HepG2 (cell line): ENCODE data around the gene ERCC4. TPM values are rescaled to one million over a fixed set of nuclear protein-coding genes. Genes with fewer than 3 reads are reported as not detected.
A peak's percentile ranks its signal among the peaks of the same experiment; 100 is the strongest.

Experiments used
- BHLHE40 ChIP-seq: IDR thresholded peaks from 2 replicates; pipeline ENCODE4 v1.6.1; 2011; ENCODE audit warnings: low read length, improper control_type of control experiment
- CBX5 ChIP-seq: sonication (generic); formaldehyde crosslinking; IDR thresholded peaks from 2 replicates; pipeline ENCODE4 v1.4.0; 2020; ENCODE audit warnings: missing genetic modification reagents, borderline replicate concordance
- ELF4 ChIP-seq: sonication (generic); formaldehyde crosslinking; IDR thresholded peaks from 2 replicates; pipeline ENCODE4 v1.5.0; 2020; ENCODE audit warnings: missing genetic modification reagents, mild to moderate bottlenecking, moderate library complexity, borderline replicate concordance
- HOMEZ ChIP-seq: IDR thresholded peaks from 2 replicates; pipeline ENCODE4 v1.6.1; 2016; ENCODE audit warnings: low read depth
- MATR3 ChIP-seq: sonication (generic); formaldehyde crosslinking; IDR thresholded peaks from 2 replicates; pipeline ENCODE4 v1.4.0; 2020; ENCODE audit warnings: missing genetic modification reagents
- NR2F2 ChIP-seq: IDR thresholded peaks from 2 replicates; pipeline ENCODE4 v1.6.1; 2012; ENCODE audit warnings: low read depth, inconsistent platforms, borderline replicate concordance
- POLR2AphosphoS2 ChIP-seq: IDR thresholded peaks from 2 replicates; pipeline ENCODE4 v1.6.1; 2011; ENCODE audit warnings: low read depth, low read length, improper control_type of control experiment
- RORA ChIP-seq: sonication (generic); formaldehyde crosslinking; IDR thresholded peaks from 2 replicates; pipeline ENCODE4 v1.5.0; 2020; ENCODE audit warnings: mild to moderate bottlenecking, missing genetic modification reagents, moderate library complexity
- SRSF1 ChIP-seq: fragments of 200-400 bp; formaldehyde crosslinking; optimal IDR thresholded peaks from 2 replicates; pipeline ENCODE3; 2017; ENCODE audit warnings: mild to moderate bottlenecking, low read depth, low read length, moderate library complexity
- THAP9 ChIP-seq: sonication (generic); formaldehyde crosslinking; IDR thresholded peaks from 2 replicates; pipeline ENCODE4; 2020; ENCODE audit warnings: missing genetic modification reagents, mild to moderate bottlenecking, borderline replicate concordance
- ZBTB7B ChIP-seq: sonication (generic); formaldehyde crosslinking; IDR thresholded peaks from 2 replicates; pipeline ENCODE4 v1.4.0; 2020; ENCODE audit warnings: missing genetic modification reagents
- ZC3H4 ChIP-seq: sonication (generic); formaldehyde crosslinking; IDR thresholded peaks from 2 replicates; pipeline ENCODE4 v1.4.0; 2020; ENCODE audit warnings: missing genetic modification reagents, borderline replicate concordance
- ZNF317 ChIP-seq: sonication (generic); formaldehyde crosslinking; IDR thresholded peaks from 2 replicates; pipeline ENCODE4 v1.5.0; 2020; ENCODE audit warnings: mild to moderate bottlenecking, missing genetic modification reagents
- ZNF33B ChIP-seq: sonication (generic); formaldehyde crosslinking; IDR thresholded peaks from 2 replicates; pipeline ENCODE4 v1.5.1; 2020; ENCODE audit warnings: mild to moderate bottlenecking, missing genetic modification reagents
- ZNF354B ChIP-seq: sonication (generic); formaldehyde crosslinking; IDR thresholded peaks from 2 replicates; pipeline ENCODE4 v1.8.0; 2022; ENCODE audit warnings: mild to moderate bottlenecking, missing genetic modification reagents
- ZNF614 ChIP-seq: IDR thresholded peaks from 2 replicates; pipeline ENCODE4 v1.6.1; 2018; ENCODE audit warnings: missing biosample characterization, missing genetic modification reagents, inconsistent platforms, borderline replicate concordance
- ZSCAN22 ChIP-seq: sonication (generic); formaldehyde crosslinking; IDR thresholded peaks from 2 replicates; pipeline ENCODE4 v1.4.0; 2020; ENCODE audit warnings: mild to moderate bottlenecking, missing genetic modification reagents
- ZSCAN25 ChIP-seq: sonication (generic); formaldehyde crosslinking; IDR thresholded peaks from 2 replicates; pipeline ENCODE4 v1.8.0; 2022; ENCODE audit warnings: mild to moderate bottlenecking, missing genetic modification reagents
- ZZZ3 ChIP-seq: sonication (generic); formaldehyde crosslinking; IDR thresholded peaks from 2 replicates; pipeline ENCODE4 v1.4.0; 2020; ENCODE audit warnings: missing genetic modification reagents, mild to moderate bottlenecking, borderline replicate concordance
- polyA plus RNA-seq, 8 experiments: library from polyadenylated mRNA; depleted of rRNA in 3 of 8; stranded (reverse) in 7 of 8; unstranded in 1 of 8; fragments of >200 nt; fragmentation: Illumina TruSeq in 4 of 8; extraction: Trizol in 4 of 8; gene quantifications; 2 replicates each; pipeline versions ENCODE4 v1.2.1 to v1.2.3, GENCODE V29; 2011 to 2016; ENCODE audit warnings: low read depth in 4 of 8, missing spikeins in 1 of 8, mixed read lengths in 1 of 8; ENCODE audit not compliant: insufficient read depth in 1 of 8
- total RNA-seq, 5 experiments: library from RNA; depleted of rRNA; stranded (reverse); fragments of >200 nt; fragmentation: Illumina TruSeq; extraction: Trizol; gene quantifications; 2 replicates each; pipeline ENCODE4 v1.2.3, GENCODE V29; 2016; ENCODE audit warnings: low read depth in 1 of 5
- TF ChIP-seq, protein P1 (sequence below): sonication (generic); formaldehyde crosslinking; IDR thresholded peaks from 2 replicates; pipeline ENCODE4 v1.5.1; 2020; ENCODE audit warnings: mild to moderate bottlenecking, missing genetic modification reagents
- TF ChIP-seq, protein P2 (sequence below): sonication (generic); formaldehyde crosslinking; conservative IDR thresholded peaks from 2 replicates; pipeline ENCODE4 v1.4.0; 2020; ENCODE audit warnings: mild to moderate bottlenecking, missing genetic modification reagents, moderate library complexity

ERCC4 gene
- total and polyA plus RNA-seq, 2 of the 13 experiments (the other 11 are each of a cell fraction or from before 2014, with no cell fraction given) = 5.4 to 15.2 TPM

DNA sequence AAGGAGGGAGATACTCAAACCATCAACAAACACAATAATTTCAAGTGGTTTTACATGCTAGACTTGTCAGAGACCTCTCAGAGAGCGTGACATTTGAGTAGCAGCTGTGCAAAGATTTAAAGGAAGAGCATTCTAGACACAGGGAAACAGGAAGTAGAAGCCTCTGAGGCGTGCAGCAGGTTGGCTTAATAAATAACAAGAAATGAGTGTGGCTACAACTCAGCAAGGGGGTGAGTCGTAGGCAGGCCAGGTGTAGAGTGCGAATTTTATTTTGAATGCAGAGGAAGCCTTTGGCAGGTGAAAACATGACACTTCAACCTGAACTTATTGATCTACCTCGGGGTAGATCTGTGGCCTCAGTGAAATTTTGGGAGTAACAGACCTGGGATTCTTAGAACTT is 78.0 kb downstream of the ERCC4 start (continued):
- no peak for TF ChIP-seq NR2F2
- TF ChIP-seq THAP9 = no peak
- no peak for TF ChIP-seq MATR3 (CRISPR knock-in tag)
- TF ChIP-seq, protein P1, sequence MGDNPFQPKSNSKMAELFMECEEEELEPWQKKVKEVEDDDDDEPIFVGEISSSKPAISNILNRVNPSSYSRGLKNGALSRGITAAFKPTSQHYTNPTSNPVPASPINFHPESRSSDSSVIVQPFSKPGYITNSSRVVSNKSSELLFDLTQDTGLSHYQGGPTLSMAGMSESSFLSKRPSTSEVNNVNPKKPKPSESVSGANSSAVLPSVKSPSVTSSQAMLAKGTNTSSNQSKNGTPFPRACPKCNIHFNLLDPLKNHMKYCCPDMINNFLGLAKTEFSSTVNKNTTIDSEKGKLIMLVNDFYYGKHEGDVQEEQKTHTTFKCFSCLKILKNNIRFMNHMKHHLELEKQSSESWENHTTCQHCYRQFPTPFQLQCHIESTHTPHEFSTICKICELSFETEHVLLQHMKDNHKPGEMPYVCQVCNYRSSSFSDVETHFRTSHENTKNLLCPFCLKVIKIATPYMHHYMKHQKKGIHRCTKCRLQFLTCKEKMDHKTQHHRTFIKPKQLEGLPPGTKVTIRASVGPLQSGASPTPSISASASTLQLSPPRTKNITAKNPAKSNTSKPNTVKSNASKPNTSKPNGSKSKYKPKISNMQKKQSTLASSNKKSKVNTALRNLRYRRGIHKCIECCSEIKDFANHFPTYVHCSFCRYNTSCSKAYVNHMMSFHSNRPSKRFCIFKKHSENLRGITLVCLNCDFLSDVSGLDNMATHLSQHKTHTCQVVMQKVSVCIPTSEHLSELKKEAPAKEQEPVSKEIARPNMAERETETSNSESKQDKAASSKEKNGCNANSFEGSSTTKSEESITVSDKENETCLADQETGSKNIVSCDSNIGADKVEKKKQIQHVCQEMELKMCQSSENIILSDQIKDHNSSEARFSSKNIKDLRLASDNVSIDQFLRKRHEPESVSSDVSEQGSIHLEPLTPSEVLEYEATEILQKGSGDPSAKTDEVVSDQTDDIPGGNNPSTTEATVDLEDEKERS (CRISPR knock-in tag) = no peak
- TF ChIP-seq, protein P2, sequence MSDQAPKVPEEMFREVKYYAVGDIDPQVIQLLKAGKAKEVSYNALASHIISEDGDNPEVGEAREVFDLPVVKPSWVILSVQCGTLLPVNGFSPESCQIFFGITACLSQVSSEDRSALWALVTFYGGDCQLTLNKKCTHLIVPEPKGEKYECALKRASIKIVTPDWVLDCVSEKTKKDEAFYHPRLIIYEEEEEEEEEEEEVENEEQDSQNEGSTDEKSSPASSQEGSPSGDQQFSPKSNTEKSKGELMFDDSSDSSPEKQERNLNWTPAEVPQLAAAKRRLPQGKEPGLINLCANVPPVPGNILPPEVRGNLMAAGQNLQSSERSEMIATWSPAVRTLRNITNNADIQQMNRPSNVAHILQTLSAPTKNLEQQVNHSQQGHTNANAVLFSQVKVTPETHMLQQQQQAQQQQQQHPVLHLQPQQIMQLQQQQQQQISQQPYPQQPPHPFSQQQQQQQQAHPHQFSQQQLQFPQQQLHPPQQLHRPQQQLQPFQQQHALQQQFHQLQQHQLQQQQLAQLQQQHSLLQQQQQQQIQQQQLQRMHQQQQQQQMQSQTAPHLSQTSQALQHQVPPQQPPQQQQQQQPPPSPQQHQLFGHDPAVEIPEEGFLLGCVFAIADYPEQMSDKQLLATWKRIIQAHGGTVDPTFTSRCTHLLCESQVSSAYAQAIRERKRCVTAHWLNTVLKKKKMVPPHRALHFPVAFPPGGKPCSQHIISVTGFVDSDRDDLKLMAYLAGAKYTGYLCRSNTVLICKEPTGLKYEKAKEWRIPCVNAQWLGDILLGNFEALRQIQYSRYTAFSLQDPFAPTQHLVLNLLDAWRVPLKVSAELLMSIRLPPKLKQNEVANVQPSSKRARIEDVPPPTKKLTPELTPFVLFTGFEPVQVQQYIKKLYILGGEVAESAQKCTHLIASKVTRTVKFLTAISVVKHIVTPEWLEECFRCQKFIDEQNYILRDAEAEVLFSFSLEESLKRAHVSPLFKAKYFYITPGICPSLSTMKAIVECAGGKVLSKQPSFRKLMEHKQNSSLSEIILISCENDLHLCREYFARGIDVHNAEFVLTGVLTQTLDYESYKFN (CRISPR knock-in tag) = peak; percentile 46; the same call in 1 of the 2 replicates
- no peak for TF ChIP-seq POLR2AphosphoS2
- TF ChIP-seq ZBTB7B = no peak
- no peak for TF ChIP-seq ZSCAN22
- TF ChIP-seq RORA (CRISPR knock-in tag) = no peak
- peak; percentile 48; the same call in 1 of the 2 replicates for TF ChIP-seq HOMEZ
- TF ChIP-seq ELF4 = no peak
- no peak for TF ChIP-seq SRSF1
- no peak for TF ChIP-seq ZSCAN25 (CRISPR knock-in tag)
- TF ChIP-seq CBX5 (CRISPR knock-in tag) = no peak
- TF ChIP-seq ZNF33B (CRISPR knock-in tag) = no peak
- no peak for TF ChIP-seq ZZZ3 (CRISPR knock-in tag)
- TF ChIP-seq ZNF614 (CRISPR knock-in tag) = no peak
- TF ChIP-seq BHLHE40 = no peak
- no peak for TF ChIP-seq ZNF354B
- TF ChIP-seq ZC3H4 (CRISPR knock-in tag) = no peak
- no peak for TF ChIP-seq ZNF317
